OCI-LY7 (cell line): ENCODE results near the gene OR2F1. TPM values are rescaled to one million over a fixed set of nuclear protein-coding genes. Genes with fewer than 3 reads are reported as not detected.

Experiments used
- BruUV-seq: library from RNA; stranded (reverse); fragments of 400-500 nt; replicated peaks from 2 replicates; lab custom pipeline; 2021; lab: Mats Ljungman, UMichigan
- CTCF ChIA-PET: fragments of 300-600 bp; sonication (Branson Sonifier 250); formaldehyde crosslinking; loops from one replicate; lab custom pipeline; 2022; ENCODE audit warnings: antibody characterized with exemption; ENCODE audit not compliant: unreplicated experiment; lab: Charles Lee
- POLR2A ChIA-PET: fragments of 300-600 bp; sonication (Branson Sonifier 250); formaldehyde crosslinking; loops from one replicate; lab custom pipeline; 2022; ENCODE audit warnings: antibody characterized with exemption; lab: Charles Lee
- DNase-seq: peaks from one replicate; pipeline ENCODE4 v3.0.0-alpha.2; 2015; ENCODE audit warnings: low spot score
- H2AFZ ChIP-seq: fragments of 200-600 bp; sonication (generic), shearing (Covaris generic); 2 replicates; pipeline ENCODE4 v1.6.1; 2014; ENCODE audit warnings: mild to moderate bottlenecking, antibody characterized with exemption, low read length, moderate library complexity
- H3K27ac ChIP-seq: fragments of 200-600 bp; sonication (generic); 2 replicates; pipeline ENCODE4 v1.5.1; 2014; ENCODE audit warnings: mixed run types, low read depth, mild to moderate bottlenecking, moderate library complexity, low read length, inconsistent platforms; ENCODE audit not compliant: poor library complexity, severe bottlenecking
- H3K36me3 ChIP-seq: fragments of 200-600 bp; sonication (generic); 2 replicates; pipeline ENCODE4 v1.6.1; 2014; ENCODE audit warnings: mild to moderate bottlenecking, antibody characterized with exemption, low read length, moderate library complexity, mixed read lengths; ENCODE audit not compliant: insufficient read depth
- H3K4me1 ChIP-seq: fragments of 200-600 bp; sonication (generic); 2 replicates; pipeline ENCODE4 v1.5.1; 2014; ENCODE audit warnings: mild to moderate bottlenecking, low read length; ENCODE audit not compliant: insufficient read depth, poor library complexity, severe bottlenecking
- H3K4me2 ChIP-seq: fragments of 200-600 bp; sonication (generic); 2 replicates; pipeline ENCODE4 v1.6.1; 2014; ENCODE audit warnings: mild to moderate bottlenecking, low read length
- H3K4me3 ChIP-seq: fragments of 200-600 bp; sonication (generic); 2 replicates; pipeline ENCODE4 v1.5.1; 2014; ENCODE audit warnings: mild to moderate bottlenecking, low read depth, low read length; ENCODE audit not compliant: poor library complexity, severe bottlenecking
- H3K79me2 ChIP-seq: fragments of 200-600 bp; sonication (generic); 2 replicates; pipeline ENCODE4 v1.6.1; 2016; ENCODE audit warnings: low read depth, mild to moderate bottlenecking, low read length, moderate library complexity, mixed read lengths; ENCODE audit not compliant: insufficient read depth
- H3K9me2 ChIP-seq: fragments of 200-600 bp; sonication (generic); 2 replicates; pipeline ENCODE4 v1.6.1; 2016; ENCODE audit warnings: mild to moderate bottlenecking, low read length, mixed read lengths; ENCODE audit not compliant: insufficient read depth
- H3K9me3 ChIP-seq: fragments of 200-600 bp; sonication (generic); 2 replicates; pipeline ENCODE4 v1.6.1; 2014; ENCODE audit warnings: mild to moderate bottlenecking, mixed run types, low read length, mixed read lengths
- H4K20me1 ChIP-seq: fragments of 200-600 bp; sonication (generic); 2 replicates; pipeline ENCODE4 v1.6.1; 2014; ENCODE audit warnings: mild to moderate bottlenecking, antibody characterized with exemption, low read length, moderate library complexity, mixed read lengths; ENCODE audit not compliant: insufficient read depth
- CTCF ChIP-seq: fragments of 200-600 bp; sonication (generic); conservative IDR thresholded peaks from 2 replicates; pipeline ENCODE4 v1.5.1; 2014; ENCODE audit warnings: mild to moderate bottlenecking, antibody characterized with exemption, low read length, moderate library complexity, mixed read lengths
- EZH2phosphoT487 ChIP-seq: fragments of 200-600 bp; sonication (generic); IDR thresholded peaks from 2 replicates; pipeline ENCODE4 v1.6.1; 2018; ENCODE audit warnings: low read depth, borderline replicate concordance, mild to moderate bottlenecking, mixed run types, antibody characterized with exemption, low read length, moderate library complexity, mixed read lengths
- intact Hi-C: fragments of 100-400 bp; cut with micrococcal nuclease; formaldehyde crosslinking; loops from one replicate; pipeline ENCODE4 v1.10.0; 2022; ENCODE audit not compliant: unreplicated experiment
- total RNA-seq, 2 experiments: library from RNA; depleted of rRNA in 1 of 2; stranded (reverse); fragments of >200 nt in 1 of 2; shearing (Covaris generic) in 1 of 2; gene quantifications; 2 replicates each; pipeline ENCODE4 v1.2.3, GENCODE V29; 2014 to 2022

Gene OR2F1
- total RNA-seq, 2 experiments from 2014 or later, result not detected

GRCh38 chr7:143936087-143937009, 18.3 kb upstream of the OR2F1 start:
- H3K4me2 ChIP-seq, result no peak overlapping the region
- no peaks in the 10 kb centered on the region for H4K20me1 ChIP-seq
- no peak overlapping the region for H2AFZ ChIP-seq
- no peaks in the 10 kb centered on the region for H3K79me2 ChIP-seq
- no TSS peak for BruUV-seq
- no peaks in the 10 kb centered on the region for H3K9me2 ChIP-seq
- DNase-seq, result no peak
- H3K9me3 ChIP-seq, result no peaks in the 10 kb centered on the region
- H3K27ac ChIP-seq, result no peak overlapping the region
- no peaks in the 10 kb centered on the region for H3K4me1 ChIP-seq
- intact Hi-C loops, result loop anchor here (10.0 kb wide), 1 partner anchor 188 kb away; the partner anchor contains the start of gene OR2A14
- TF ChIP-seq CTCF (no peak), EZH2phosphoT487 (no peak)
- H3K4me3 ChIP-seq, result no peak overlapping the region
- ChIA-PET POLR2A (no interaction called here), CTCF (no interaction called here)
- H3K36me3 ChIP-seq, result no peaks in the 10 kb centered on the region

- TF ChIP-seq CTCF (no peak), EZH2phosphoT487 (no peak)
- no peak overlapping the region for H3K4me3 ChIP-seq
- no peak overlapping the region for H3K27ac ChIP-seq
- H3K9me3 ChIP-seq, result no peaks in the 10 kb centered on the region
- no peak overlapping the region for H3K4me2 ChIP-seq
- no peaks in the 10 kb centered on the region for H3K79me2 ChIP-seq
- H3K4me1 ChIP-seq, result no peaks in the 10 kb centered on the region
- H3K36me3 ChIP-seq, result no peaks in the 10 kb centered on the region
- H4K20me1 ChIP-seq, result no peaks in the 10 kb centered on the region
- CTCF ChIA-PET, result no interaction called here
- DNase-seq, result no peak
- no peak overlapping the region for H2AFZ ChIP-seq
- POLR2A ChIA-PET, result interaction anchor here (0.5 to 0.7 kb wide), 3 partner anchors 118 to 1542 kb away, joined by 3 read pairs; no protein-coding TSS in a partner anchor
- no peaks in the 10 kb centered on the region for H3K9me2 ChIP-seq
- no TSS peak for BruUV-seq
- intact Hi-C loops, result loop anchor here (10.0 kb wide), 1 partner anchor 186 kb away; the partner anchor contains the start of gene OR2A14
Measured at GRCh38 chr7:143938379-143939243, 16.0 kb upstream of the OR2F1 start.
